ENCODE results near the gene CISD3.

The CISD3 gene

DNA sequence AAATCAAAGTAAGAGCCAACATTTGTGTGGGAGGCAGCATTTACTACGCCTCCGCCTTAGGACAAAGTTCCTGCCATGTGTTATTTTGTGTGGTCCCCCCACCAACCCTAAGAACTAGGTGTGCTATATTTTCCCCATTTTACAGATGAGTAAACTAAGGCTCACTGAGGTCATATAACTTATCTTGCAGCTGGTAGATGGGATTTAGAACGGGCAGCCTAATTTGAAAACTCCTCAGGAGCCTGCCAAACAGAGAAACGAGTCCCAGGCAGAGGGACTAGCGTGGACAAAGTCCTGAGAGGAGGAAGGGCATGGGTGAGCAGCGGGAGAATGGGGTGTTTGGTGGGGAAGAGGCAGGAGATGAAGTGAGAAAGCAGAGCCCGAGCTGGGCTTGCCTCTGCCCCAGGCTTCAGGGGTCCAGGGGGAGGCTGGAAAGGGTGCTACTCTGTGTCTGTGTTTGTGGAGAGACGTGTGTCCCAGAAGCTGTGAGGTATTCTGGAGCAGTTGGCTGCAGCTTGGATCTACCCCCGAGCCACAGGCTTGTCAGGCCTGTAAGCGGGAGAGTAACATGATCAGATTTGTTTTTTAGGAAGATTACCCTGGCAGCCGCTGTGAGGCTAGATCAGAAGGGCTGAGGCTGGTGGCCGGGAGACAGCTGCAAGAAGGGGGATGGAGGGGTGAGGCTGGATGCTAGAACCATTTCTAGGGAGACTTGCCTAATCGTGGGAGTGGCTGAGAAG is 20.1 kb upstream of the CISD3 start:
- no peak for DNase-seq (ENCODE audit: low read depth, low spot score)
- TF ChIP-seq SUZ12 (IDR thresholded peaks at IDR 0.05; ENCODE audit: extremely low read depth, insufficient read depth, insufficient read length): no peak
- TF ChIP-seq ZNF274 (IDR thresholded peaks at IDR 0.05; ENCODE audit: low read depth, low read length): no peak
- TF ChIP-seq YY1 (IDR thresholded peaks at IDR 0.05; ENCODE audit: insufficient read depth, insufficient read length): no peak
- H3K9ac ChIP-seq (ENCODE audit: insufficient read length, low read depth): peak overlapping the region; percentile 9
- H3K4me3 ChIP-seq (ENCODE audit: insufficient read length, low read depth): no peak overlapping the region
- peaks cover 40% of the 10 kb centered on the region for H3K4me1 ChIP-seq (ENCODE audit: insufficient read depth, insufficient read length)
- peaks cover 25% of the 10 kb centered on the region for H3K27me3 ChIP-seq (ENCODE audit: insufficient read depth, insufficient read length)
- no peaks in the 10 kb centered on the region for H3K9me3 ChIP-seq (ENCODE audit: insufficient read depth, low read length)
- peaks cover 19% of the 10 kb centered on the region for H3K36me3 ChIP-seq (ENCODE audit: insufficient read depth, insufficient read length, low read length)

DNA sequence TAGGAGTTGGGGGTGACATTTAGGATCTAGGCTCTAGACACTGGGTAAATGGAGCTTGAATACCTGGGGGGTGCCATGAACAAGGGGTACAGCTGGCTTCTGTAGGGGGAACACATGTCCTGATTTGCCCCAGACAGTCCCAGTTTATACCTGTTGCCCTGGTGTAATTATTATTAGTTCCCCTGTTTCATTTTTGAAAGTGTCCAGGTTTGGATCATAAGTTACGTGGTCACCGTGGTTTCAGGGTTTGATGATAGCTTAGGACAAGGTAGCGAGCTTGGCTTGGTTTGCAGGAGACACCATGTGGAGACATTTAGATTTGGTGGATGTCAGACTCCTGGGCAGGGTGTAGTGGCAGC is 19.6 kb upstream of the CISD3 start:
- TF ChIP-seq ZNF274 (IDR thresholded peaks at IDR 0.05; ENCODE audit: low read depth, low read length): no peak
- no peak for TF ChIP-seq YY1 (IDR thresholded peaks at IDR 0.05; ENCODE audit: insufficient read depth, insufficient read length)
- TF ChIP-seq SUZ12 (IDR thresholded peaks at IDR 0.05; ENCODE audit: extremely low read depth, insufficient read depth, insufficient read length): no peak
- H3K9ac ChIP-seq (ENCODE audit: insufficient read length, low read depth): no peak overlapping the region
- peaks cover 25% of the 10 kb centered on the region for H3K27me3 ChIP-seq (ENCODE audit: insufficient read depth, insufficient read length)
- DNase-seq (ENCODE audit: low read depth, low spot score): no peak
- no peak overlapping the region for H3K4me3 ChIP-seq (ENCODE audit: insufficient read length, low read depth)
- no peaks in the 10 kb centered on the region for H3K9me3 ChIP-seq (ENCODE audit: insufficient read depth, low read length)
- peaks cover 45% of the 10 kb centered on the region for H3K4me1 ChIP-seq (ENCODE audit: insufficient read depth, insufficient read length)
- peaks cover 19% of the 10 kb centered on the region for H3K36me3 ChIP-seq (ENCODE audit: insufficient read depth, insufficient read length, low read length)

- Histone ChIP-seq H3K27me3 (ENCODE audit: insufficient read depth, insufficient read length) (peaks cover 22% of the 10 kb centered on the region), H3K4me3 (ENCODE audit: insufficient read length, low read depth) (no peak overlapping the region), H3K4me1 (ENCODE audit: insufficient read depth, insufficient read length) (peaks cover 47% of the 10 kb centered on the region), H3K36me3 (ENCODE audit: insufficient read depth, insufficient read length, low read length) (peaks cover 19% of the 10 kb centered on the region), H3K9me3 (ENCODE audit: insufficient read depth, low read length) (no peaks in the 10 kb centered on the region), H3K9ac (ENCODE audit: insufficient read length, low read depth) (no peak overlapping the region)
- TF ChIP-seq ZNF274 (IDR thresholded peaks at IDR 0.05; ENCODE audit: low read depth, low read length): no peak
- no peak for TF ChIP-seq YY1 (IDR thresholded peaks at IDR 0.05; ENCODE audit: insufficient read depth, insufficient read length)
- no peak for TF ChIP-seq SUZ12 (IDR thresholded peaks at IDR 0.05; ENCODE audit: extremely low read depth, insufficient read depth, insufficient read length)
- no peak for DNase-seq (ENCODE audit: low read depth, low spot score)
Measured at GRCh38 chr17:38710985-38711384, 19.2 kb upstream of the CISD3 start.

DNA sequence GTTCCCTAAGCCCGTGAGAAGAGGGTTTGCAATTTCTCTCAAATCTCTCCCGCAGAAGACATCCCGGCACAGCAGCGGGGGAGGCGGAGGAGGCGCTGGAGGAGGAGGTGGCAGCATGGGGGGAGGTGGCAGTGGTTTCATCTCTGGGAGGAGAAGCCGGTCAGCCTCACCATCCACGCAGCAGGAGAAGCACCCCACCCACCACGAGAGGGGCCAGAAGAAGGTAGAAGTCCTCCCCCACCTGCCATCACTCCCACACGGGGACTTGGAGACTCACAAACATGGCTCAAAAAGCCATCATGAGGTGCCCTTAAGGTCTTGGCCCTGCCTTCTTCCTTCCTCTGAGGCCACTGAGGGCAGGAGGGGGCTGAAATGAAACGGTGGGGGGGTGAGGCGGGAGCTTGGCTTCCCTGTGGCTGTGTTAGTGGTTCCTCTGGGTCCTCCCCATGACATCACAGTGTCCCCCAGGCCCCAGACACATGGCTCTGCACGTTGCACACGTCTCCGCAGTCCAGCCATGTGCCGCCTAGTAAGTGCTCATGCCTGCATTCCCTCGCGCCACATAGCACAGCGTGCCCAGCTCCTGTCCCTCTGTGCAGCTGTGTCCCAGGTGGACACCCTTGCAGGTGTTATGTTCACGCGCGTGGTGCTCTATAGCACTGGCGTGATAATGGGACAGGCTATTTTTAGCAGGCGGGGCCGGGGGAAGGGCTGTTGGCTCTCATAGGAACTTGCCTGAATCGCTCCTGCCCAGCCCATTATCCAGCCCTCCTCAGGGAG is 18.2 kb upstream of the CISD3 start:
- peak overlapping the region; percentile 29 for H3K9ac ChIP-seq (ENCODE audit: insufficient read length, low read depth)
- H3K36me3 ChIP-seq (ENCODE audit: insufficient read depth, insufficient read length, low read length): peaks cover 23% of the 10 kb centered on the region
- H3K27me3 ChIP-seq (ENCODE audit: insufficient read depth, insufficient read length): peaks cover 12% of the 10 kb centered on the region
- H3K4me3 ChIP-seq (ENCODE audit: insufficient read length, low read depth): no peak overlapping the region
- DNase-seq (ENCODE audit: low read depth, low spot score): no peak
- peaks cover 39% of the 10 kb centered on the region for H3K4me1 ChIP-seq (ENCODE audit: insufficient read depth, insufficient read length)
- no peak for TF ChIP-seq ZNF274 (IDR thresholded peaks at IDR 0.05; ENCODE audit: low read depth, low read length)
- no peak for TF ChIP-seq SUZ12 (IDR thresholded peaks at IDR 0.05; ENCODE audit: extremely low read depth, insufficient read depth, insufficient read length)
- no peak for TF ChIP-seq YY1 (IDR thresholded peaks at IDR 0.05; ENCODE audit: insufficient read depth, insufficient read length)
- no peaks in the 10 kb centered on the region for H3K9me3 ChIP-seq (ENCODE audit: insufficient read depth, low read length)

- no peak for TF ChIP-seq ZNF274 (IDR thresholded peaks at IDR 0.05; ENCODE audit: low read depth, low read length)
- no peak for TF ChIP-seq YY1 (IDR thresholded peaks at IDR 0.05; ENCODE audit: insufficient read depth, insufficient read length)
- TF ChIP-seq SUZ12 (IDR thresholded peaks at IDR 0.05; ENCODE audit: extremely low read depth, insufficient read depth, insufficient read length): no peak
- Histone ChIP-seq H3K4me3 (ENCODE audit: insufficient read length, low read depth) (no peak overlapping the region), H3K36me3 (ENCODE audit: insufficient read depth, insufficient read length, low read length) (peaks cover 22% of the 10 kb centered on the region), H3K27me3 (ENCODE audit: insufficient read depth, insufficient read length) (peaks cover 5% of the 10 kb centered on the region), H3K9ac (ENCODE audit: insufficient read length, low read depth) (peak overlapping the region; percentile 29), H3K4me1 (ENCODE audit: insufficient read depth, insufficient read length) (peaks cover 38% of the 10 kb centered on the region), H3K9me3 (ENCODE audit: insufficient read depth, low read length) (no peaks in the 10 kb centered on the region)
- no peak for DNase-seq (ENCODE audit: low read depth, low spot score)
Measured at GRCh38 chr17:38712593-38712992, 17.5 kb upstream of the CISD3 start.

- no peak for TF ChIP-seq YY1 (IDR thresholded peaks at IDR 0.05; ENCODE audit: insufficient read depth, insufficient read length)
- TF ChIP-seq SUZ12 (IDR thresholded peaks at IDR 0.05; ENCODE audit: extremely low read depth, insufficient read depth, insufficient read length): no peak
- TF ChIP-seq ZNF274 (IDR thresholded peaks at IDR 0.05; ENCODE audit: low read depth, low read length): no peak
- peaks cover 17% of the 10 kb centered on the region for H3K36me3 ChIP-seq (ENCODE audit: insufficient read depth, insufficient read length, low read length)
- no peak overlapping the region for H3K4me3 ChIP-seq (ENCODE audit: insufficient read length, low read depth)
- H3K9ac ChIP-seq (ENCODE audit: insufficient read length, low read depth): no peak overlapping the region
- H3K9me3 ChIP-seq (ENCODE audit: insufficient read depth, low read length): no peaks in the 10 kb centered on the region
- no peak for DNase-seq (ENCODE audit: low read depth, low spot score)
- no peaks in the 10 kb centered on the region for H3K27me3 ChIP-seq (ENCODE audit: insufficient read depth, insufficient read length)
- H3K4me1 ChIP-seq (ENCODE audit: insufficient read depth, insufficient read length): peaks cover 36% of the 10 kb centered on the region
Measured at GRCh38 chr17:38713456-38714075, 16.6 kb upstream of the CISD3 start.

Measured in NT2/D1 (cell line).